Retinal pigment epithelial cell (primary cell): Measurements from ENCODE around the gene KLHL41.

Experiments used
- DNase-seq: peaks from one replicate; pipeline ENCODE4 v3.0.0-alpha.2; 2010; ENCODE audit warnings: low read depth
- H3K4me3 ChIP-seq: 2 replicates; pipeline ENCODE4 v1.5.1; 2011; ENCODE audit warnings: mild to moderate bottlenecking, low read length, control low read depth, moderate library complexity
- CTCF ChIP-seq: conservative IDR thresholded peaks from 2 replicates; pipeline ENCODE4 v1.5.1; 2011; ENCODE audit warnings: low read depth, low read length, control low read depth, inconsistent platforms

Gene KLHL41

GRCh38 chr2:169509298-169509885 is at the start of gene KLHL41:
Gene KLHL41 (plus strand): TSS chr2:169509702. CDS start chr2:169509779, 77 bp downstream.
- DNase-seq: peak; percentile 19
- no peak for TF ChIP-seq CTCF
- no peak within 1 kb of the TSS for H3K4me3 ChIP-seq

GRCh38 chr2:169461143-169461542 is 48.4 kb upstream of the KLHL41 start:
- H3K4me3 ChIP-seq: no peak overlapping the region
- no peak for DNase-seq
- no peak for TF ChIP-seq CTCF

DNA sequence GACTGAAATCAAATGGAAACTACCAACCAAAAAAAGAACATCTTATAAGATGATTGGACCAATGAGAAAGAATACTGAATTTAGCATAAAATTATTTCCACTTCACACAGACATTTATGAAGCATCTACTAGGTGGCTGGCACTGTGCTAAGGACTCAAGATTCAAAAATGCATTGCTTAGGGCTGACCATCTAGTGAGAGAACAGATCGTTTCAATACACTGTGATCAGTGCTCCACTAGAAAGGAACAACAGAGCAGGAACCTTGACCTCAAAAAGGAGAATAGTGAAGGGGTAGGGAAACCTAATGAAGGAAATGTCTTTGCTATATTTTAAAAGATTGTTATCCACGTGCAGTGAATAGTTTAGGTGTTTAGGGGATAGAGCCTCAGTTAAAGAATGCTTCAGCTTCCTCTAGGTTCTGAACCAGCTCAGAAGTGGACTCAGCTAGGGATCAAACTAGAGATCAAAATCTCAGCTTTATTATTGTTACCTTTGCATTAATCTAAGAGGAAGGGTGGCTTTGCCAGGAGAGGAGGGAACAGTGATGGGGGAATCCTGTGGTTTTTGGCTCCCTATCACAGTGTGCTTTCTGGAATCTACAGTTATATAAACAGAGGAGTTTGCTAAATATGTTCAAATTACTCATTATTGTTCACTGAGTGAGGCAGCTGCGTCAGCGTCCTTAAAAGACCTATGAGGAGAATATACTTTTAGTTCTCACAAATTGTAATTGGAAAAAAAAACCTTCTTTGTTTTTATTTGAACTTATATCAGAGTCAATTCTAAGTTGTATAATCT is 46.4 kb upstream of the KLHL41 start:
- no peak overlapping the region for H3K4me3 ChIP-seq
- TF ChIP-seq CTCF: no peak
- DNase-seq: no peak

GRCh38 chr2:169464466-169464865 is 45.0 kb upstream of the KLHL41 start:
- H3K4me3 ChIP-seq: no peak overlapping the region

DNA sequence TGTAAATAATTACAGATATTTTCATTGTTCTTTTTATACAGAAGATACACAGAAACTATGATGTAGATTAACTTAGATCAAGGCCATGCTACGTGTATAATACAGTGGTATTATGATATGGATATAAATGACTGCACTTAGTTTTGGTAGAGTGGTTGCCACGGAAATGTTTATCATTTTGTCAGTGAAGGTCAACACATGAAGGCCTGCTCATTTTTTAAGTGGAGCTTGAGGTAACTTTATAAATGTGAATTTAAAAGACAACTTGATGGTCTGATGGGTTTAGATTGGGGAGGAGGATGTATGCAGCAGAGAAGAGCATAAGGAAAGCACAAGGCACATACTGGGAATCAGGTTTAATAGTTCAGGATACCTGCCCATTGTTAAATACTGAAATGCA is 44.6 kb upstream of the KLHL41 start:
- DNase-seq: no peak
- no peak for TF ChIP-seq CTCF
- no peak overlapping the region for H3K4me3 ChIP-seq

More at GRCh38 chr2:169464466-169464865, 45.0 kb upstream of the KLHL41 start:
- TF ChIP-seq CTCF: no peak
- DNase-seq: no peak

DNA sequence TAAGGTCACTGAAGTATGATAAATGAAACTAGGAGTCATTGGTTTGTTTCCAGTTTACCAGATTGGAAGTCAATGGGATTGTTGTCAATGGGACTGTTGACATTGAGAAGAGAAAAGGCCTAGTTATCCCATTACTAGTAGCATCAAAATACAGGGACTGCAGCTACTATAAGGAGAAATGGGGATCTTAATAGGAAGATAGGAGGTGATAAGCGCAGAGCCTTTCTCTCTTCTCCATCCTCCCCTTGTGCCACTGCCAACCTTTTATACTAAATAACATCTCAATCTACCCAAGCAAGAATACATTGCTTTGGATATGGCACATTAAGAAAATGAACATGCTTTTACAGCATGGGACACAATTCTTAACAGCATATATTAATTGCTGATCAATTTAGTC is 40.7 kb upstream of the KLHL41 start:
- no peak for TF ChIP-seq CTCF
- DNase-seq: no peak
- no peak overlapping the region for H3K4me3 ChIP-seq
